HG03354 (cell line): ENCODE results near the gene COL15A1.
"Not testable (repeated sequence)": the region's sequence is repeated elsewhere in the genome, so short reads cannot be mapped to it uniquely, and the experiment has no call there.

ENCODE experiments used
- ATAC-seq: cut with Tn5 transposase; IDR thresholded peaks from one replicate; pipeline ENCODE4 v1.9.1; 2021; ENCODE audit warnings: mild to moderate bottlenecking; ENCODE audit not compliant: unreplicated experiment, poor library complexity, severe bottlenecking

COL15A1 gene

DNA sequence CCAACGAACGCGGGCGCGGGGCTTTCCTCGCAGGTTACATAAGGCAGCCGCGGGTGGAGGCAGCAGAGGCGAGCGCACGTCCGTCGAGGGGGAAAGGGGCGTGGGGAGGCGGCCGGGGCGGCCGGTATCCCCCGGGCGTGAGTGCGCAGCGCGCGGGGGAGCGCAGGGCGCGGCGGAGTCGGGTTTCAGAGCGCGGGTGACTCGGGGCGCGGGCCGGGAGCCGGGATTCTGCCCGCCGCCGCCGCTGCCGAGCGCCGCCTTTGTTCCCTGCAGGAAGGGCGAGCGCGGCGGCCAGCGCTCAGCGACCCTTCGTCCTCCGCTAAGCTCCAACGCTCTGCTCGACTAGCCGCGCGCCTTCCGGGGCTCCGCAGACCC lies at the start of gene COL15A1:
Gene COL15A1 (plus strand): TSS at position 226 of the 375 bp plus-strand sequence. CDS start 155 bp downstream, outside the sequence.
- no peak for ATAC-seq

GRCh38 chr9:98894171-98894570 lies 49.5 kb upstream of the COL15A1 start:
- ATAC-seq = no peak

- no peak for ATAC-seq
Measured at GRCh38 chr9:98894761-98895160, 48.9 kb upstream of the COL15A1 start.

DNA sequence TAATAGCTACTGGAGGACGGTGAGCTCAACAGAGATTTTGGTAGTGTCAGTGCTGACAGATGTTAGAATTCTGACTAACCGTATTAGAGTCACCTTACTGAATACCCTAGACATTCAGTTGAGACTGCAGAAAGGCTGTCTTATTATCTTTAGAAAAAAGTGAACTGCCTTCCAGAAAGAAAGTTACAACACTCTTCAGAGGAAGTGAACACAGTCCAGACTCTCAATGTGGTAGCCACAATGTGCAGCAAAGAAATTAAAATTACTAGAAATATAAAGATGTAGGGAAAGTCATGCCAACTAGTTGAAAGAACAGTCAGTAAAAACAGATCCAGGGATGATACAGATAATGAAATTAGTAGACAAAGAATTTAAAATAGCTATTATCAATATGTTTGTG lies 47.1 kb upstream of the COL15A1 start:
- ATAC-seq = no peak

DNA sequence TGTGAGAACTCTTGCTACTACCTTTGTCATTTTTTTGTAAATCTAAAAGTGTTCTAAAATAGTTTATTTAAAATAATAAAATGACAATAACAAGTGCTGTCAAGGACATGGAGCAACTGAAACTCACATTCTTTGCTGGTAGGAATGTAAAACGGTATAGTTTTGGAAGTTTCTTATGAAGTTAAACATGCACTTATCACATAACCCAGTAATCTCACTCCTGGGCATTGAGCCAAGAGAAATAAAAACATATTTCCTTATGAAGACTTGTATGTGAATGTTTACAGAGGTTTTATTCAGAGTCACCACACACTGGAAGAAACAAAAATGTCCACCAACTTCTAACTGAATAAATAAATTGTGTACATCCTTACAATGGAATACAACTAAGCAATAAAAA lies 46.0 kb upstream of the COL15A1 start:
- ATAC-seq = no peak

DNA sequence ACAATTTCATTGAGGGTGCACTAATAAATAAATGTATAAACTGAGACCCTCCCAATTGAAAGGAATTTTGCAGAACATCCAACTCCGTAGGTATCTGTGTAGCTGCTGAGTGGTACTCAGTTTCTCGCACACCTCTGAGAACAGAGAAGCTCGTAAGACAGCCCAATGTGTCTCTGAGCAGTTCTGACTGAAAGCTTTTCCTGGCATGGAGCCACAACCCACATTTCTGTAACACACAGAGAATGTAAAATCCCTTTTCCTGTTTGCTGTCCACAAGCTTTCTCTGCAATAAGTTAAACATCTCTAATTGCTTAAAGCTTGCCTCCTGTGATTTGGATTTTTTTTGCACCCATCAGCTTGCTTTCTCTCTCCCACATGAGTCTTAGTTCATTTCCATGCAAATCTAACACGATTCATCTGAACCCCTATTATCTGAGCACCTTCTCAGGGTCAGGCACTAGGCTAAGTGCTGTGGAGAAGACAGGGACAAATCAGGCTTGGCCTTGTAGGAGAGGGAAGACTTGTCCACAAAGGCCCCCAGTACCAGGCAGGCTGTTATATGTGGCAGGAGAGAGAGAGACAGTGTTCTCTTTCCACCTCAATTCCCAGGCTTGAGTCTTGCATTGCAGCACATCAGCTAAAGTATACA lies 44.2 kb upstream of the COL15A1 start:
- no peak for ATAC-seq

DNA sequence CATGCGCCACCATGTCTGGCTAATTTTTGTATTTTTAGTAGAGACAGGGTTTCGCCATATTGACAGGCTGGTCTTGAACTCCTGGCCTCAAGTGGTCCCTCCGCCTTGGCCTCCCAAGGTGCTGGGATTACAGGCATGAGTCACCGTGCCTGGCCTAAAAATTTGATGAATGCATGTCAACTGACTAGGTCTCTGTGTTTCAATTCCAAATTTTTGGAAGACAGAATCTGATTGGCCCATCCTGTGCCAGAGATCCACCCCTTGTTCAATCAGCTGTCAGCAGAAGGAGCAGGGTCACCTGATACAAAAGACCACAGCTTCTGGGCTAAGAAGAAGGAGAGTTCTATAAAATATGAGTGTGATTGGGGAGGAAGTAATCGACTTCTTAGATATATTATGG lies 43.5 kb upstream of the COL15A1 start:
- no peak for ATAC-seq

DNA sequence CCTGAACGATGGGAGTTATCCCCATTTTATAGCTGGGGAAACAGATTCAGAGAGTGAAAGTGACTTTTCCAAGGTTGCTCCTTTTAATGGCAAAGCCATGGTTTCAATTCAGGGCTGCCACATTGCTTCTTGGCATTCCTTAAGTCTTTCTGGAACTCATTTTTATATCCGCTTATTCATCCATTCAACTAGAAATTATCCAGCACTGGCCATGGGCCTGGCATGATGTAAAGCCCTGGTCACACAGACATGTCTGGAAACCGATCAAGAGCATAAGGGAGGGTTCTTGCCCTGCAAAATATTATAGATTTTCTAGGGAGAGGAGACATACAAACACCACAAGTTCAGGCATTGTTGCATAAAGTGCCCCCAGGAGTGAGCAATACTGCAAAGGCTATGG lies 43.0 kb upstream of the COL15A1 start:
- ATAC-seq = no peak

DNA sequence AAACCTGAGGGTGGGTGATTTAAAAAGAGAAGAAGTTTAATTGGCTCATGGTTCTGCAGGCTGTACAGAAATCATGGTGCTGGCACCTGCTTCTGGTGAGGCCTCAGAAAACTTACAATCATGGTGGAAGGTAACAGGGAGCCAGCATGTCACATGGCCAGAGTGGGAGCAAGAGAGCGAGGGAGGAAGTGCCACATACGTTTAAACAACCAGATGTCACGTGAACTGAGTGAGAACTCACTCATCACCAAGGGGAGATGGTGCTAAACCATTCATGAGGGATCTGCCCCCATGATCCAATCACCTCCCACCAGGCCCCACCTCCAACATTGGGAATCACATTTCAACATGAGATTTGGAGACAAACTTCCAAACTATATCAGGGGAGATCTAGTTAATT lies 41.9 kb upstream of the COL15A1 start:
- not testable (repeated sequence) for ATAC-seq

DNA sequence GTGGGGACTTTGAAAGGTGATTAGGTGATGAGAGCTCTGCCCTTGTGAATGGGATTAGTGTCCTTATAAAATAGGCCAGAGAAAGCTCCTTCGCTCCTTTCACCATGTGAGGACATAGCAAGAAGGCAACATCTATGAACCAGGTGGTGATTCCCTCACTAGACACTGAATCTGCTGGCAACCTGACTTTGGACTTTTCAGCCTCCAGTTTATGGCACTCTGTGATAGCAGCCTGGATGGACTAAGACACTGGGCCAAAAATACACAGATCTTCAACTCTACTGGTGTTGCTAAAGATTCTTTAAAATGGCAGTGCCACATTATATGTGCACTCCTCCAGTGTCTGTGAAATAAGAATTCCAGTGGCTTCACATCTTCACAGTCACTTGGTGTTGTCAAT lies 41.2 kb upstream of the COL15A1 start:
- ATAC-seq = no peak

- no peak for ATAC-seq
Measured at GRCh38 chr9:98902925-98903324, 40.8 kb upstream of the COL15A1 start.

DNA sequence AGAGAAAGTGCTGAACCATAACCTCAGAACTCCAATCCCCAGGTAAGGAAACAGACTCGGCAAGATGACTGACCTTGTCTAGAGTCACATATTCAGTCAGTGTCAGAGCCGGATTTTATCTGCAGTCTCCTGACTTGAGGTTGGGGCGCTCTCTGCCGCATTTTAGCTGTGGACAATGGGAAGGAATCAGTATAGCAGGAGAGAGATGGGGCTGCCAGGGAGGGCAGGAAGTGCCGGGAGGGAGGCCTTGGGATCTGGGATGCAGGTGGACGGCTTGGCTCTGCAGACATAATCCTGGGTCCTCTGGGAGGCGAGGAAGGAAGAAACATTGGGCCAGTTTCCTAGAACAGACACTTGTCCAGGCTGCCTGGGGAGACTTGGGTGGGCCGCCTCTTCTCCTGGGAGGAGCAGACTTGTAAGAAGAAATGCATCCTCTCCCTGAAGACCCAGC lies 39.7 kb upstream of the COL15A1 start:
- no peak for ATAC-seq

GRCh38 chr9:98905015-98905414 lies 38.7 kb upstream of the COL15A1 start:
- no peak for ATAC-seq

DNA sequence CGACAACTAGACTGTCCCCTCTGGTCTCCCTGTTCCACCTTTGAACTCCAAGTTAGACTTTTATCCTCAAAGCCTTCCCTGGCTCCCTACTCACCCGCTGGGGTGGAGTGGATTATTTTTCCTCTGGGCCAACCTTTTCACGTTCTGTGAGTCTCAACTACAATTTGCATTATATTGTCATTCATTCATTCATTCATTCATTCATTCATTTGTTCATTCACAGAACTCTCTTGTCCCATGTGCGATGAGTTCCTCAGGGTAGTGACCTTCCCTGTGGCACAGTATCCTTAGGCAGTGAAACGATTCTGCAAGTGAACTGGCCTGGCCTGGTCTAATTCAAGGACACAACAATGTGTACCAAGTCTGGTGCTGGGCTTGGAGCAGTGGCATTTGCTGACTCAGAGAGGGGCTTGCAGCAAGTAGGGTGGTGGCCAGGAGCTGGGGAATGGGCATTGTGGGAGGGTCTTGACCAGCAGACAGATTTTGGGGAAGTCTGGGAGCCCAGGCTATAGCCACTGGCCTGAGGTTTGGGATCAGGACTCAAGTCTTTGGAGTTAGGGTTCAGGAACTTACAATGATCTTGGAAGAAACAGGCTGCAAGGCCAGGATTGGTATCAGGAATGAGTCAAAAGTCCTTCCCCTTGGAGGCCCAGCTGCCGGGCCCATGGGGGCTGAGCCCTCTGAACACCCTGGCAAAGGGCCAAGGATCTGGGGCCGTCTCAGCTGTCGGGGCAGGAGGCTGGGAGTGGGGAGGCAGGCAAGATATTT lies 37.2 kb upstream of the COL15A1 start:
- ATAC-seq = no peak

GRCh38 chr9:98907055-98907454 lies 36.7 kb upstream of the COL15A1 start:
- ATAC-seq = no peak

DNA sequence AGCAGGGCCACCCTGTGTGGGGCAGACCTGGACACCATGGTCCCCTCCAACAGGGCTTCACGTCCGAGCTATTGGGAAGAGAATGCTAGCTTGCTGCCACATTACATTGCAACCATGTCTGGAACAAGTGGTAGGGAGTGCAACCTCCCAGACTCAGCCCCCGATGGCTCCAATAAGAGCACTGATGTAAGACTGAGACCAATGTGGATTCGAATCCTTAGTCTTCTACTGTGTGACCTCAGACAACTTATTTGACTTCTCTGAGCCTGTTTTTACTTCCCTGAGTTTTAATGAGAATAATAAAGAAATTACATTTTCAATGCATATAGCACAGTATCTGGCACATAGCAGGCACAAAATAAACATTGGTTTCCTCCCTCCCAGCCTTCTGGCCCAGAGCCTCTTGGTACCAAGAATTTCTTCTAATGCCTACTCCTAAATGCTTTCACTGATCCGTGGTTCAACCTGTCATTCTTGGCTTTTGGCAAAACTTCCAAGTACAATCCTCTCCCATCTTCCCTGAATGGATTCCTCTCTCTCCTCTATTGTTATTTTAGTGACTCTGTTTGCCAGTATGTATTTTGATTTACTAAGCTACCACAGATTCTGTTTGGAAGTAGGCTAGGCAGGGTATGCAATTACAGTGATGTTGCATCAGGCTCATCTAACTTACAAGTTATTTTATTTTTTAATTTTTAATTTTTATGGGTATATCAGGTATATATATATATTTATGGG lies 34.6 kb upstream of the COL15A1 start:
- no peak for ATAC-seq

GRCh38 chr9:98909935-98910334 lies 33.8 kb upstream of the COL15A1 start:
- no peak for ATAC-seq

DNA sequence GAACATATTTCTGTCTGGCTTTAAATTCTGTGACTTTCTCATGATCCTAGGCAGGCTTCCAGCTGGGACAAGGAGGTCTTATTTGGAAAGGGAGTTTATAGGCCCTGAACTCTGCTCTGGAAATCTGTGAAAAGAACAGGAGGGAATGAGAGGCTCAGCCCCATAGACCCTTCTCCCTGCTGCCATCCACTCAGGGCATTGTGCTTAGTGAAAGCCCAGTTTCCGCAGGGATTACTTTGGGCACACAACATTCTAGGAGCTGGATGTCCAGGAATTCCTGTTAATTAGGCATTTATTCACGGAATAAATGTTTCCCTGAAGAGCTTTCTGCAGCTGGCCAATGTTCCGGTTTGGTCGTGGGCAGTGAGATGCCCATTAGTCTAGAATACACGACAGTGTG lies 32.7 kb upstream of the COL15A1 start:
- no peak for ATAC-seq

GRCh38 chr9:98911738-98912137 lies 32.0 kb upstream of the COL15A1 start:
- ATAC-seq = not testable (repeated sequence)

GRCh38 chr9:98912450-98912849 lies 31.3 kb upstream of the COL15A1 start:
- no peak for ATAC-seq

DNA sequence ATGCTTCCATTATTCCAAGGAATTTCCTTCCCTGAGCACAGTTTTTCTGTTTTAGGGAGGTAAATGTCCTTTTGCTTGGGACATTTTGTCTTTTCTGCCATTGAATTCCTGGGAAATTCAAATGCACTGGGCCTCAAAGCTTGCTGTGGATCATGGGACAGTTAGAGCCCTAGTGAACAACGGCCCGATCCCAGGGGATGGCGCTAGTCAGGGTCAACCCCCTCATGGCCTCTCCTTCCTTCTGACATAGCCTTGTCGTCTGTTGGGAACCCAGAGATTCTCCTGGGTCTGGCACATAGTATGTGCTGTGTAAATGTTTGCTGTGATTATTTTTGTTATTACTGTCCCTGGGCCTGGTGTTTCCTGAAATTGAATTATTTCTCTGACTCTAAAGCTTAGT lies 30.7 kb upstream of the COL15A1 start:
- ATAC-seq = no peak
